Measurements from ENCODE around the gene TRPV2.

DNA sequence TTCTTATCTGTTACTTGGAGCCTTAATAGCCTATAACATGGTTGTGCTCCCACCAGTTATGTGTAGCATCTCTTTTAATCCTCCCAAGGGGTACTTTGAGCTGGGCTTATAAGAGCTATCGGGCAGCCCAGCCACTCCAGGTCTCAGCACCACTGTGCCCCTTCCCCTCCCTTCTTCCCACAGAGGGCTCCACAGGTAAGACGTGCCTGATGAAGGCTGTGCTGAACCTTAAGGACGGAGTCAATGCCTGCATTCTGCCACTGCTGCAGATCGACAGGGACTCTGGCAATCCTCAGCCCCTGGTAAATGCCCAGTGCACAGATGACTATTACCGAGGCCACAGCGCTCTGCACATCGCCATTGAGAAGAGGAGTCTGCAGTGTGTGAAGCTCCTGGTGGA is 7.0 kb downstream of the TRPV2 start:
- TF ChIP-seq, protein P1, sequence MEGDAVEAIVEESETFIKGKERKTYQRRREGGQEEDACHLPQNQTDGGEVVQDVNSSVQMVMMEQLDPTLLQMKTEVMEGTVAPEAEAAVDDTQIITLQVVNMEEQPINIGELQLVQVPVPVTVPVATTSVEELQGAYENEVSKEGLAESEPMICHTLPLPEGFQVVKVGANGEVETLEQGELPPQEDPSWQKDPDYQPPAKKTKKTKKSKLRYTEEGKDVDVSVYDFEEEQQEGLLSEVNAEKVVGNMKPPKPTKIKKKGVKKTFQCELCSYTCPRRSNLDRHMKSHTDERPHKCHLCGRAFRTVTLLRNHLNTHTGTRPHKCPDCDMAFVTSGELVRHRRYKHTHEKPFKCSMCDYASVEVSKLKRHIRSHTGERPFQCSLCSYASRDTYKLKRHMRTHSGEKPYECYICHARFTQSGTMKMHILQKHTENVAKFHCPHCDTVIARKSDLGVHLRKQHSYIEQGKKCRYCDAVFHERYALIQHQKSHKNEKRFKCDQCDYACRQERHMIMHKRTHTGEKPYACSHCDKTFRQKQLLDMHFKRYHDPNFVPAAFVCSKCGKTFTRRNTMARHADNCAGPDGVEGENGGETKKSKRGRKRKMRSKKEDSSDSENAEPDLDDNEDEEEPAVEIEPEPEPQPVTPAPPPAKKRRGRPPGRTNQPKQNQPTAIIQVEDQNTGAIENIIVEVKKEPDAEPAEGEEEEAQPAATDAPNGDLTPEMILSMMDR (IDR thresholded peaks at IDR 0.05) = no peak
- no peak for TF ChIP-seq POLR2A (IDR thresholded peaks at IDR 0.05)
